IMR-90 (cell line): Measurements from ENCODE around the gene ASB9. TPM values are rescaled to one million over a fixed set of nuclear protein-coding genes. Genes with fewer than 3 reads are reported as not detected.

ENCODE experiments used
- ATAC-seq: fragments of 200-7000 bp; cut with Tn5 transposase; 2 replicates; pipeline ENCODE4 v1.9.1; 2020; ENCODE audit warnings: low read depth, mild to moderate bottlenecking, moderate library complexity
- BruUV-seq: library from RNA; stranded (reverse); fragments of 400-500 nt; replicated peaks from 2 replicates; lab custom pipeline; 2021; lab: Mats Ljungman, UMichigan
- CTCF ChIA-PET: fragments of 300-600 bp; formaldehyde crosslinking; extraction: SDS; loops from one replicate; lab custom pipeline; 2021; ENCODE audit warnings: antibody characterized with exemption; lab: Yijun Ruan, JAX
- POLR2A ChIA-PET: fragments of 300-600 bp; sonication (Branson Sonifier 250); formaldehyde crosslinking; loops from one replicate; lab custom pipeline; 2022; ENCODE audit warnings: antibody characterized with exemption; ENCODE audit not compliant: unreplicated experiment; lab: Charles Lee
- DNase-seq: peaks from one replicate; pipeline ENCODE4 v3.0.0; 2013
- H2AFZ ChIP-seq: replicated peaks from 2 replicates; pipeline ENCODE3; 2013; ENCODE audit warnings: low read length, mild to moderate bottlenecking; ENCODE audit not compliant: poor library complexity
- H2AK5ac ChIP-seq: 2 replicates; pipeline ENCODE4 v1.6.1; 2013; ENCODE audit warnings: low read depth, low read length, inconsistent platforms
- H2AK9ac ChIP-seq: replicated peaks from 2 replicates; pipeline ENCODE3; 2013; ENCODE audit warnings: mild to moderate bottlenecking, low read depth, low read length, moderate library complexity; ENCODE audit not compliant: poor library complexity
- H2BK120ac ChIP-seq: 2 replicates; pipeline ENCODE4 v1.6.1; 2013; ENCODE audit warnings: low read depth, low read length, inconsistent platforms
- H2BK15ac ChIP-seq: 3 replicates; pipeline ENCODE4 v1.6.1; 2013; ENCODE audit warnings: low read depth, low read length, inconsistent platforms
- H2BK20ac ChIP-seq: 2 replicates; pipeline ENCODE4 v1.6.1; 2013; ENCODE audit warnings: low read depth, mild to moderate bottlenecking, inconsistent platforms, low read length, moderate library complexity
- H2BK5ac ChIP-seq: 2 replicates; pipeline ENCODE4 v1.6.1; 2013; ENCODE audit warnings: mild to moderate bottlenecking, low read depth, low read length, inconsistent platforms; ENCODE audit not compliant: poor library complexity, severe bottlenecking
- H3K14ac ChIP-seq: replicated peaks from 2 replicates; pipeline ENCODE4 v1.6.1; 2013; ENCODE audit warnings: low read depth, low read length, inconsistent platforms
- H3K18ac ChIP-seq: 2 replicates; pipeline ENCODE4 v1.6.1; 2013; ENCODE audit warnings: low read depth, low read length, control low read depth
- H3K23ac ChIP-seq: 2 replicates; pipeline ENCODE4 v1.6.1; 2013; ENCODE audit warnings: low read depth, low read length, inconsistent platforms
- H3K27ac ChIP-seq: 2 replicates; pipeline ENCODE4 v1.5.1; 2013; ENCODE audit warnings: mild to moderate bottlenecking, control low read depth, low read length; ENCODE audit not compliant: insufficient read depth
- H3K27me3 ChIP-seq: 2 replicates; pipeline ENCODE4 v1.6.1; 2013; ENCODE audit warnings: low read length; ENCODE audit not compliant: control insufficient read depth, insufficient read depth
- H3K36me3 ChIP-seq: 2 replicates; pipeline ENCODE4 v1.6.1; 2013; ENCODE audit warnings: low read length, mixed read lengths; ENCODE audit not compliant: control insufficient read depth, insufficient read depth
- H3K4ac ChIP-seq: 2 replicates; pipeline ENCODE4 v1.6.1; 2013; ENCODE audit warnings: low read depth, low read length, inconsistent platforms
- H3K4me1 ChIP-seq: 2 replicates; pipeline ENCODE4 v1.6.1; 2013; ENCODE audit warnings: low read length, mixed read lengths; ENCODE audit not compliant: control insufficient read depth, insufficient read depth
- H3K4me2 ChIP-seq: 2 replicates; pipeline ENCODE4 v1.6.1; 2013; ENCODE audit warnings: low read depth, mild to moderate bottlenecking, control low read depth, low read length, moderate library complexity
- H3K4me3 ChIP-seq: 2 replicates; pipeline ENCODE4 v1.5.1; 2013; ENCODE audit warnings: low read depth, mild to moderate bottlenecking, control low read depth, low read length, moderate library complexity; ENCODE audit not compliant: insufficient read depth
- H3K56ac ChIP-seq: 2 replicates; pipeline ENCODE4 v1.6.1; 2013; ENCODE audit warnings: low read length, inconsistent platforms; ENCODE audit not compliant: insufficient read depth; ENCODE audit errors: extremely low read depth
- H3K79me1 ChIP-seq, 2 experiments: 2 replicates each; pipeline ENCODE4 v1.6.1; 2013; ENCODE audit warnings: low read length in 2 of 2, inconsistent platforms in 1 of 2, low read depth in 1 of 2
- H3K9ac ChIP-seq: 2 replicates; pipeline ENCODE4 v1.6.1; 2013; ENCODE audit warnings: low read depth, low read length, control low read depth
- H3K9me1 ChIP-seq: 2 replicates; pipeline ENCODE4 v1.6.1; 2013; ENCODE audit warnings: low read length, inconsistent platforms; ENCODE audit not compliant: insufficient read depth
- H3K9me3 ChIP-seq: 2 replicates; pipeline ENCODE4 v1.6.1; 2013; ENCODE audit warnings: low read length; ENCODE audit not compliant: control insufficient read depth, insufficient read depth
- H4K20me1 ChIP-seq: 2 replicates; pipeline ENCODE4 v1.6.1; 2013; ENCODE audit warnings: low read length, inconsistent platforms; ENCODE audit not compliant: insufficient read depth
- H4K5ac ChIP-seq: 2 replicates; pipeline ENCODE4 v1.6.1; 2013; ENCODE audit warnings: mild to moderate bottlenecking, low read depth, low read length, control low read depth
- H4K8ac ChIP-seq, 2 experiments: 2 replicates each; pipeline ENCODE4 v1.6.1; 2013; ENCODE audit warnings: low read depth in 2 of 2, low read length in 2 of 2, control low read depth in 1 of 2, inconsistent platforms in 1 of 2
- H4K91ac ChIP-seq: 2 replicates; pipeline ENCODE4 v1.6.1; 2013; ENCODE audit warnings: low read depth, low read length, inconsistent platforms; ENCODE audit not compliant: insufficient read depth
- BHLHE40 ChIP-seq: fragments of 150-350 bp; IDR thresholded peaks from 2 replicates; pipeline ENCODE4 v1.6.1; 2016; ENCODE audit warnings: mild to moderate bottlenecking, low read depth, low read length
- CHD1 ChIP-seq: IDR thresholded peaks from 2 replicates; pipeline ENCODE4 v1.6.1; 2012; ENCODE audit warnings: low read depth, low read length, improper control_type of control experiment
- CTCF ChIP-seq: conservative IDR thresholded peaks from 2 replicates; pipeline ENCODE4 v1.5.1; 2012; ENCODE audit warnings: mild to moderate bottlenecking, low read depth, low read length, improper control_type of control experiment
- NFE2L2 ChIP-seq: fragments of 150-350 bp; IDR thresholded peaks from 2 replicates; pipeline ENCODE4 v1.6.1; 2016; ENCODE audit warnings: low read depth, mild to moderate bottlenecking, low read length
- POLR2A ChIP-seq: IDR thresholded peaks from 2 replicates; pipeline ENCODE4 v1.6.1; 2012; ENCODE audit warnings: mild to moderate bottlenecking, low read depth, low read length
- RAD21 ChIP-seq: IDR thresholded peaks from 2 replicates; pipeline ENCODE4 v1.6.1; 2012; ENCODE audit warnings: low read length, improper control_type of control experiment
- RCOR1 ChIP-seq: IDR thresholded peaks from 2 replicates; pipeline ENCODE4 v1.6.1; 2012; ENCODE audit warnings: mild to moderate bottlenecking, low read length, improper control_type of control experiment; ENCODE audit not compliant: insufficient replicate concordance
- SMC3 ChIP-seq: fragments of 150-350 bp; IDR thresholded peaks from 2 replicates; pipeline ENCODE4 v1.6.1; 2016; ENCODE audit warnings: low read depth, mild to moderate bottlenecking, antibody characterized with exemption, low read length, moderate library complexity
- USF2 ChIP-seq: fragments of 150-350 bp; IDR thresholded peaks from 2 replicates; pipeline ENCODE4 v1.6.1; 2017; ENCODE audit warnings: mild to moderate bottlenecking, antibody characterized with exemption, low read length, low read depth
- WGBS, 2 experiments: methylation state at CpG; one replicate each; pipeline versions ENCODE4 v1.1.5 to v1.1.7; 2013; ENCODE audit warnings: missing lambda C conversion rate in 2 of 2; ENCODE audit not compliant: insufficient read length in 1 of 2; ENCODE audit errors: extremely low coverage in 2 of 2; 5-methylcytosine and 5-hydroxymethylcytosine counted together
- dilution Hi-C: fragments of 300-500 bp; cut with HindIII; formaldehyde crosslinking; loops from one replicate; pipeline ENCODE4 v1.14.3; 2018; ENCODE audit warnings: low sequenced_read_pairs; ENCODE audit not compliant: unreplicated experiment
- in situ Hi-C: fragments of 300-500 bp; cut with MboI; formaldehyde crosslinking; loops from 3 replicates; pipeline ENCODE4 v1.14.3; 2019; ENCODE audit warnings: low sequenced_read_pairs, inconsistent platforms, mixed read lengths
- intact Hi-C: fragments of 100-400 bp; cut with micrococcal nuclease; formaldehyde crosslinking; loops from 2 replicates; pipeline ENCODE4 v1.10.0; 2022
- polyA plus RNA-seq, 3 experiments: library from polyadenylated mRNA; depleted of rRNA; stranded (reverse); fragments of >200 nt; gene quantifications; 2 replicates each; pipeline ENCODE4 v1.2.3, GENCODE V29; 2012; ENCODE audit warnings: low replicate concordance in 1 of 3
- total RNA-seq: library from RNA; depleted of rRNA; stranded (reverse); fragments of >200 nt; gene quantifications from 2 replicates; pipeline ENCODE4 v1.2.3, GENCODE V29; 2012
- TF ChIP-seq, protein P1 (sequence below): fragments of 150-350 bp; IDR thresholded peaks from 2 replicates; pipeline ENCODE4 v1.6.1; 2016; ENCODE audit warnings: low read depth, mild to moderate bottlenecking, low read length, moderate library complexity, borderline replicate concordance

ASB9 gene
- total and polyA plus RNA-seq, 2 of the 4 experiments (the other 2 are of a cell fraction), result 0.15 to 0.36 TPM

- CTCF ChIA-PET, result no interaction called here
- H3K9me3 ChIP-seq, result no peaks in the 10 kb centered on the region
- no CpG with 5 or more reads among the region's 3 CpGs for WGBS, 2 experiments
- no peak overlapping the region for H3K23ac ChIP-seq
- no peak overlapping the region for H3K9ac ChIP-seq
- ATAC-seq (no peak), DNase-seq (no peak)
- POLR2A ChIA-PET, result no interaction called here
- no TSS peak for BruUV-seq
- H2AK5ac ChIP-seq, result no peak overlapping the region
- no peak overlapping the region for H2AK9ac ChIP-seq
- H2BK120ac ChIP-seq, result no peak overlapping the region
- H2AFZ ChIP-seq, result no peak overlapping the region
- intact Hi-C loops (no loop called here), in situ Hi-C loops (no loop called here), dilution Hi-C loops (no loop called here)
- H3K27me3 ChIP-seq, result no peaks in the 10 kb centered on the region
- no peaks in the 10 kb centered on the region for H3K36me3 ChIP-seq
- H3K14ac ChIP-seq, result no peak overlapping the region
- no peaks in the 10 kb centered on the region for H3K9me1 ChIP-seq
- H4K91ac ChIP-seq, result no peak overlapping the region
- H3K56ac ChIP-seq, result no peak overlapping the region
- H3K79me1 ChIP-seq, result no peaks in the 10 kb centered on the region
- no peak overlapping the region for H3K4me2 ChIP-seq
- H4K20me1 ChIP-seq, result no peaks in the 10 kb centered on the region
- no peak overlapping the region for H3K4me3 ChIP-seq
- H4K5ac ChIP-seq, result no peak overlapping the region
- H4K8ac ChIP-seq, result no peak overlapping the region
- no peak overlapping the region for H2BK5ac ChIP-seq
- H3K4me1 ChIP-seq, result no peaks in the 10 kb centered on the region
- TF ChIP-seq RAD21, result no peak
- no peak for TF ChIP-seq SMC3
- no peak for TF ChIP-seq NFE2L2
- TF ChIP-seq, protein P1, sequence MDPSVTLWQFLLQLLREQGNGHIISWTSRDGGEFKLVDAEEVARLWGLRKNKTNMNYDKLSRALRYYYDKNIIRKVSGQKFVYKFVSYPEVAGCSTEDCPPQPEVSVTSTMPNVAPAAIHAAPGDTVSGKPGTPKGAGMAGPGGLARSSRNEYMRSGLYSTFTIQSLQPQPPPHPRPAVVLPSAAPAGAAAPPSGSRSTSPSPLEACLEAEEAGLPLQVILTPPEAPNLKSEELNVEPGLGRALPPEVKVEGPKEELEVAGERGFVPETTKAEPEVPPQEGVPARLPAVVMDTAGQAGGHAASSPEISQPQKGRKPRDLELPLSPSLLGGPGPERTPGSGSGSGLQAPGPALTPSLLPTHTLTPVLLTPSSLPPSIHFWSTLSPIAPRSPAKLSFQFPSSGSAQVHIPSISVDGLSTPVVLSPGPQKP, result no peak
- TF ChIP-seq CHD1, result no peak
- no peak for TF ChIP-seq RCOR1
- no peak for TF ChIP-seq USF2
- no peak for TF ChIP-seq CTCF
- no peak for TF ChIP-seq BHLHE40
- TF ChIP-seq POLR2A, result no peak
- no peak overlapping the region for H3K4ac ChIP-seq
- no peak overlapping the region for H2BK20ac ChIP-seq
- no peak overlapping the region for H3K18ac ChIP-seq
- H2BK15ac ChIP-seq, result no peak overlapping the region
- H3K27ac ChIP-seq, result no peak overlapping the region
Measured at GRCh38 chrX:15207994-15208393, 61.9 kb downstream of the ASB9 start.
